ENCODE data around the gene SEPTIN5.
"Not testable (repeated sequence)": the region's sequence is repeated elsewhere in the genome, so short reads cannot be mapped to it uniquely, and the experiment has no call there.

Gene SEPTIN5

GRCh38 chr22:19721330-19722177 is 7.3 kb downstream of the SEPTIN5 start:
- no peak for DNase-seq

GRCh38 chr22:19722178-19722981 is 8.1 kb downstream of the SEPTIN5 start:
- DNase-seq: no peak

GRCh38 chr22:19722982-19723231 is 8.6 kb downstream of the SEPTIN5 start:
- no peak for DNase-seq

- DNase-seq: peak; percentile 55
These were observed 9.1 kb downstream of the SEPTIN5 start, which contains the start of gene GP1BB for GRCh38 chr22:19723232-19723982. TSS of gene GP1BB (plus strand) at chr22:19723539. CDS start at chr22:19723570, 31 bp downstream.

- DNase-seq: no peak
These were observed 9.9 kb downstream of the SEPTIN5 start for GRCh38 chr22:19723983-19724827.

- DNase-seq: no peak
These were observed 10.8 kb downstream of the SEPTIN5 start for GRCh38 chr22:19724927-19725661.

- DNase-seq: not testable (repeated sequence)
These were observed 11.9 kb downstream of the SEPTIN5 start for GRCh38 chr22:19726064-19726788.

- DNase-seq: no peak
These were observed 13.2 kb downstream of the SEPTIN5 start for GRCh38 chr22:19727310-19728150.

- no peak for DNase-seq
These were observed 14.0 kb downstream of the SEPTIN5 start for GRCh38 chr22:19728271-19728670.

GRCh38 chr22:19728836-19729235 is 14.5 kb downstream of the SEPTIN5 start:
- DNase-seq: no peak

- DNase-seq: no peak
These were observed 15.2 kb downstream of the SEPTIN5 start for GRCh38 chr22:19729507-19729906.

GRCh38 chr22:19730198-19730597 is 15.9 kb downstream of the SEPTIN5 start:
- no peak for DNase-seq

GRCh38 chr22:19730655-19731360 is 16.5 kb downstream of the SEPTIN5 start:
- peak; percentile 93 for DNase-seq

GRCh38 chr22:19731361-19732135 is 17.2 kb downstream of the SEPTIN5 start:
- DNase-seq: no peak

- no peak for DNase-seq
These were observed 18.3 kb downstream of the SEPTIN5 start for GRCh38 chr22:19732403-19733113.

GRCh38 chr22:19733755-19734154 is 19.5 kb downstream of the SEPTIN5 start:
- DNase-seq: no peak

GRCh38 chr22:19734163-19734562 is 19.9 kb downstream of the SEPTIN5 start:
- no peak for DNase-seq

Data from right forelimb (tissue), 1 donor.